ENCODE measurements around the gene KYAT1.

The KYAT1 gene

GRCh38 chr9:128906741-128907140 is 25.0 kb upstream of the KYAT1 start:
- no peak for DNase-seq

- no peak for DNase-seq
Observed at GRCh38 chr9:128905964-128906363, 24.2 kb upstream of the KYAT1 start.

GRCh38 chr9:128903871-128904620 is 22.3 kb upstream of the KYAT1 start:
- no peak for DNase-seq

- DNase-seq: no peak
Observed at GRCh38 chr9:128903079-128903461, 21.3 kb upstream of the KYAT1 start.

GRCh38 chr9:128902351-128903078 is 20.8 kb upstream of the KYAT1 start:
- no peak for DNase-seq

GRCh38 chr9:128901822-128902221 is 20.1 kb upstream of the KYAT1 start:
- no peak for DNase-seq

- DNase-seq: no peak
Observed at GRCh38 chr9:128901379-128901778, 19.6 kb upstream of the KYAT1 start.

GRCh38 chr9:128899566-128900322 is 18.0 kb upstream of the KYAT1 start:
- peak; percentile 39 for DNase-seq

GRCh38 chr9:128898845-128899565 is 17.3 kb upstream of the KYAT1 start:
- no peak for DNase-seq

GRCh38 chr9:128898382-128898781 is 16.6 kb upstream of the KYAT1 start:
- DNase-seq: no peak

- DNase-seq: no peak
Observed at GRCh38 chr9:128895556-128895955, 13.8 kb upstream of the KYAT1 start.

- DNase-seq: no peak
Observed at GRCh38 chr9:128894764-128895163, 13.0 kb upstream of the KYAT1 start.

GRCh38 chr9:128893354-128893753 is 11.6 kb upstream of the KYAT1 start:
- DNase-seq: no peak

- peak; percentile 94 for DNase-seq
Observed at GRCh38 chr9:128892221-128892921, 10.6 kb upstream of the KYAT1 start.

GRCh38 chr9:128891321-128892220 is 9.8 kb upstream of the KYAT1 start:
- DNase-seq: no peak

GRCh38 chr9:128887914-128888350 is 6.2 kb upstream of the KYAT1 start:
- DNase-seq: peak; percentile 38

- no peak for DNase-seq
Observed at GRCh38 chr9:128887049-128887448, 5.3 kb upstream of the KYAT1 start.

GRCh38 chr9:128886211-128886891 is 4.6 kb upstream of the KYAT1 start:
- DNase-seq: no peak

- DNase-seq: no peak
Observed at GRCh38 chr9:128885798-128886197, 4.0 kb upstream of the KYAT1 start.

GRCh38 chr9:128885376-128885775 is 3.6 kb upstream of the KYAT1 start:
- no peak for DNase-seq

- DNase-seq: no peak
Observed at GRCh38 chr9:128884164-128884563, 2.4 kb upstream of the KYAT1 start.
